Fibroblast of lung (primary cell): ENCODE measurements around the gene BCAT1.

Experiments used
- CTCF ChIP-seq, 2 donors: IDR thresholded peaks in 1 of 2; conservative IDR thresholded peaks in 1 of 2; 1 replicate in 1 of 2; 2 replicates in 1 of 2; pipeline ENCODE4 v1.5.1; 2011 to 2012; ENCODE audit warnings: low read length in 2 of 2, control low read depth in 1 of 2, inconsistent platforms in 1 of 2, low read depth in 1 of 2, mild to moderate bottlenecking in 1 of 2
- EZH2 ChIP-seq: IDR thresholded peaks from 2 replicates; pipeline ENCODE4 v1.5.1; 2012; ENCODE audit warnings: low read length, control low read depth, mild to moderate bottlenecking; ENCODE audit errors: missing control alignments

- TF ChIP-seq CTCF (conservative IDR thresholded peaks at IDR 0.05 in 1 of 2, IDR thresholded peaks at IDR 0.05 in 1 of 2; ENCODE audit: low read depth in 1 of 2, low read length in 2 of 2): no peak
- TF ChIP-seq EZH2: no peak
These were observed 188.7 kb downstream of the BCAT1 start for GRCh38 chr12:24760162-24760561.
